ENCODE data around the gene FGD4.

Gene FGD4

DNA sequence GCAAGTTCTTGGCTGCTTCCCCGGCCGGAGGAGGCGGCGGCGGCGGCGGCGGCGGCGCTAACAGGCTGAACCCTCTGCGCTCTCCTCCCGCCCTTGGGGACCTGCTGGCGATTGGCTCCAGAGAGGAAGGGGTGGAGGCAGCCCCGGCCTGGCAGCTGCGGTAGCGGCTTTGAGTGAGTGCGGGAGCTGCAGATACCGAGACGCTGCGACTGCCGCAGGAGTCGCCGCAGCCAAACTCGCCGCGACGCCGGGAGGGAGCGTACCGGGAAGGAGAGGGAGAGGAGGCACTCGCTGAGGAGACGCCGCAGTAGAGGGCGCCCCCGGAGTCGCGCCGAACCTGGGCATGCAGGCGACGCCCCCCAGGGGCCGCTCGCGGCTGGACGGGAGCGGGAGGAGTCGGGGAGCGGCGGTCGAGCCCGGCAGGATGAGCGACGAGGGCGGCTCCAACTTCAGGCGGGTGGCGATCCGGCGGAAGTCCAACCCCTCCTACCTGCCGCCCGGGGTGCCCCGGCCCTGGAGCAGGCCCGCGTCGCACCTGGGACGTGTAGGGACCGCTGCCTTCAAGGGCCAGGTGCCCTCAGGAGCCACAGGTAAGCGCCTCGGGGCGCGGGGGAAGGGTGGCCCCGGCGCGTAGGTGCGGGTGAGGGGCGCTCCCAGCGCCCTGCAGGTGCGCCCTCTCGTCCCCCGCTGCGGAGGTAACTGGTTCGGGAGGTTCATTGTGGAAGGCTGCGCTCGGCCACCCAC lies at the start of gene FGD4:
Gene FGD4, plus strand, starts transcription at position 189 of the 744 bp plus-strand sequence.
- Histone ChIP-seq H3K4me1 (ENCODE audit: control insufficient read depth in 5 of 5, insufficient read depth in 5 of 5, low read length in 5 of 5) (peaks cover 4 to 28% (median 19%) of the 10 kb centered on the region in 5 donors), H3K9me3 (ENCODE audit: control insufficient read depth in 5 of 5, low read length in 5 of 5) (no peaks in the 10 kb centered on the region), H3K4me3 (ENCODE audit: low read depth in 1 of 5, low read length in 5 of 5) (peak within 1 kb of the TSS; percentile 75 to 92 (median 80)), H3K9ac (ENCODE audit: low read length in 5 of 5) (peak within 1 kb of the TSS; percentile 57 to 86 (median 71)), H3K27ac (ENCODE audit: low read depth, low read length) (peak within 1 kb of the TSS; percentile 57), H3K36me3 (ENCODE audit: control insufficient read depth in 5 of 5, insufficient read depth in 5 of 5, low read length in 5 of 5) (no peaks in the 10 kb centered on the region), H3K27me3 (ENCODE audit: control insufficient read depth in 5 of 5, insufficient read depth in 4 of 5, low read length in 5 of 5) (no peaks in the 10 kb centered on the region)

DNA sequence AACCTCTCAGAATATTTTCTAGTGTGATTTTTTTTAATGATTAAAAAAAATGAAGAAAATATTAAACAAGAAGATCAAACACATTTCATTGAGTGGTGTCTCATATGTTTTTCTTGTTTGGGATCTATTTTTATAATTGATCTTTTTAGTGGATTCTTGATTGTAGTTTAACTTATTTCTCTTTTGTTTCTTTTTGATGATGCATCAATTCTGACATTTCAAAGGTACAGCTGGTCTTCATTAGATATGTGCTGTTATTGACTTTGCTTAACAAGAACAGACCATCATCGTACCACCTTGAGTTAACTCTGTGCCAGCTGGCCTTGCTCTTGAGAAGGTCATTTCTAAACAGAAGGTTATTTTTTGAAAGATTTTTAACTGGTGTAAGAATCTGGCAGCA lies 45.8 kb upstream of the FGD4 start:
- no peak overlapping the region for H3K4me3 ChIP-seq (ENCODE audit: low read depth in 1 of 5, low read length in 5 of 5)
- no peaks in the 10 kb centered on the region for H3K36me3 ChIP-seq (ENCODE audit: control insufficient read depth in 5 of 5, insufficient read depth in 5 of 5, low read length in 5 of 5)
- no peak overlapping the region for H3K9ac ChIP-seq (ENCODE audit: low read length in 5 of 5)
- no peaks in the 10 kb centered on the region for H3K27me3 ChIP-seq (ENCODE audit: control insufficient read depth in 5 of 5, insufficient read depth in 4 of 5, low read length in 5 of 5)
- H3K4me1 ChIP-seq (ENCODE audit: control insufficient read depth in 5 of 5, insufficient read depth in 5 of 5, low read length in 5 of 5) = no peaks in the 10 kb centered on the region
- H3K27ac ChIP-seq (ENCODE audit: low read depth, low read length) = no peak overlapping the region
- H3K9me3 ChIP-seq (ENCODE audit: control insufficient read depth in 5 of 5, low read length in 5 of 5) = no peaks in the 10 kb centered on the region

DNA sequence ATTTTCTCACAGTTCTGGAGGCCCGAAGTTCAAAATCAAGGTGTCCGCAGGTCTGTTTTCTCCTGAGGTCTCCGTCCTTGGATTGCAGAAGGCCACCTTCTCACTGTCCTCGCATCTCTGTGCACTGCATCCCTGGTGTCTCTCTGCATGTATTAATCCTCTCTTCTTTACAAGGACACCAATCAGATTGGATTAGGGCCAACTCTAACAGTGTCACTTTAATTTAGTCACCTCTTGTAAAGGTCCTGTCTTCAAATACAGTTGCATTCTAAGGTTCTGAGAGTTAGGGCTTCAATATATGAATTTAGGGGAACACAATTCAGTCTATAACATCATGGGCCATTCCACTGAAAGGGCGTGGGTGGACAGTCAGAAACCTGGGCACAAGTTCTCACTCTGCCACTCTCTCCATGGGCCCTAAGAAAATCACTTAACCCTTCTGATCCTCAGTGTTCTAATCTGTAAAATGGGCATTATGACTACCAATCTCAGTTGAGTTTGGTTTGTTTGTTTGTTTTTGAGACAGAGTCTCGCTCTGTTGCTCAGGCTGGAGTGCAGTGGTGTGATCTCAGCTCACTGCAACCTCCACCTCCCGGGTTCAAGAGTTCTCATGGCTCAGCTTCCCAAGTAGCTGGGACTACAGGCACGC lies 41.6 kb upstream of the FGD4 start:
- Histone ChIP-seq H3K36me3 (ENCODE audit: control insufficient read depth in 5 of 5, insufficient read depth in 5 of 5, low read length in 5 of 5) (no peaks in the 10 kb centered on the region), H3K4me1 (ENCODE audit: control insufficient read depth in 5 of 5, insufficient read depth in 5 of 5, low read length in 5 of 5) (no peaks in the 10 kb centered on the region), H3K4me3 (ENCODE audit: low read depth in 1 of 5, low read length in 5 of 5) (no peak overlapping the region), H3K27me3 (ENCODE audit: control insufficient read depth in 5 of 5, insufficient read depth in 4 of 5, low read length in 5 of 5) (no peaks in the 10 kb centered on the region), H3K27ac (ENCODE audit: low read depth, low read length) (no peak overlapping the region), H3K9me3 (ENCODE audit: control insufficient read depth in 5 of 5, low read length in 5 of 5) (no peaks in the 10 kb centered on the region), H3K9ac (ENCODE audit: low read length in 5 of 5) (no peak overlapping the region)

DNA sequence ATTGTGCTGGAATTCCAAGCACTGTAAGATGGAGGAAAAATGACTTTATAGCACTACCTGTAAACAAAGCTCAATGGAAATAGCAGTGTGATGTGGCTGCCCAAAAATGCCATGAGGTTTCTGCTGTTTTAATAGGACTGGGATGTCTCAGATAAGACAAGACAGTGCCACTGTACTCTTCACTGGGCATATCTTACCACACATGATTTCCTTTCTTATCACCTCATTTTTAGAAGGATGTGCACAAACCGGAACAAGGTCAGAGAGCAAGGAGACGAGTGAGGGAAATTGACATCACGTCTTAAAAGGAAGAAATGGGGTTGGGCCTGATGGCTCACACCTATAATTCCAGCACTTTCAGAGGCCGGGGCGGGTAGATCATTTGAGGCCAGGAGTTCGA lies 38.4 kb upstream of the FGD4 start:
- no peaks in the 10 kb centered on the region for H3K36me3 ChIP-seq (ENCODE audit: control insufficient read depth in 5 of 5, insufficient read depth in 5 of 5, low read length in 5 of 5)
- H3K27me3 ChIP-seq (ENCODE audit: control insufficient read depth in 5 of 5, insufficient read depth in 4 of 5, low read length in 5 of 5) = no peaks in the 10 kb centered on the region
- H3K27ac ChIP-seq (ENCODE audit: low read depth, low read length) = no peak overlapping the region
- H3K9me3 ChIP-seq (ENCODE audit: control insufficient read depth in 5 of 5, low read length in 5 of 5) = no peaks in the 10 kb centered on the region
- no peaks in the 10 kb centered on the region for H3K4me1 ChIP-seq (ENCODE audit: control insufficient read depth in 5 of 5, insufficient read depth in 5 of 5, low read length in 5 of 5)
- H3K9ac ChIP-seq (ENCODE audit: low read length in 5 of 5) = no peak overlapping the region
- H3K4me3 ChIP-seq (ENCODE audit: low read depth in 1 of 5, low read length in 5 of 5) = no peak overlapping the region

DNA sequence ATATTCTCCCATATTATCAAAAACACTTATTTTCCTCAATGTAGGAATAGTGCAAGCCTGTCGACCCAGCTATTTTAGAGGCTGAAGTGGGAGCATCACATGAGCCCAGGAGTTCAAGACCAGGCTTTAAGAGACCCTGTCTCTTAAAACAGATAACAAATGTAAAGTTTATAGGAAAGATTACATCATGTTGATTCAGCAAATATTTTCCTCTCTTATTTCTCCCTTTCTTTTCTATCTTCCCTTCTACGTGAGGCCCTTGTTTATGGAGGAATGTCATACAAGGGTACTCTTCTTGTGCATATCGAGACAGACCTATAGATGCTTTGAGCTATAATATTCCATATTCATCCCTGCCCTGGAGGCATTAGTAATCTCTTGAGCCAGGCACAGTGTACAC lies 36.5 kb upstream of the FGD4 start:
- Histone ChIP-seq H3K27me3 (ENCODE audit: control insufficient read depth in 5 of 5, insufficient read depth in 4 of 5, low read length in 5 of 5) (no peaks in the 10 kb centered on the region), H3K4me1 (ENCODE audit: control insufficient read depth in 5 of 5, insufficient read depth in 5 of 5, low read length in 5 of 5) (no peaks in the 10 kb centered on the region), H3K9ac (ENCODE audit: low read length in 5 of 5) (no peak overlapping the region), H3K27ac (ENCODE audit: low read depth, low read length) (no peak overlapping the region), H3K36me3 (ENCODE audit: control insufficient read depth in 5 of 5, insufficient read depth in 5 of 5, low read length in 5 of 5) (no peaks in the 10 kb centered on the region), H3K9me3 (ENCODE audit: control insufficient read depth in 5 of 5, low read length in 5 of 5) (no peaks in the 10 kb centered on the region), H3K4me3 (ENCODE audit: low read depth in 1 of 5, low read length in 5 of 5) (no peak overlapping the region)

DNA sequence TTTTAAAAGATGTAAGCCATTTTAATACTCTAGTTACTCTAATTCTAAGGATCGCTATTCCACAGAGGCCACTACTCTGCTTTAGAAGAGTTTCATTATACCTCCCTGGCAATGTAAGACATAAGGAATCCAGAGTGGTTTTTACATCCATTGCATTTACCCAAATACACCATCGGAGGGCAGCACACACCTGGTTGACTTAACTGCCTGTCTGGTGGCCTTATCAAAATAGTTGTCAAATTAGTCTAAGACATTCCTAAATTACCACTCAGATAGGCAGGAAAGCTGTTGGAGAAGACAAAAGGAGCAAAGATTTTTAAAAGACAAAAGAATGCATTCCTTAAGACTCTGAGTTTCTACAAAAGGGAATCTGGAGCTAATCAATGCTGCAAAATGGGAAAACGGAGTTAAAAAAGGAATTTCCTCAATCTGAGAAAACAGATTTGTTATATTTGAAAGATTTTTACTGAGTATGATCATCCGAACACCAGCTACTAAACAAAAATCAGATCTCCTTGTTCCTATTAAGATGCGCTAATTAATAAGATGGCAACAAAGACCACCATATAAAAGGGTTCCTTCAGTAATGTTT lies 33.8 kb upstream of the FGD4 start:
- Histone ChIP-seq H3K27ac (ENCODE audit: low read depth, low read length) (no peak overlapping the region), H3K36me3 (ENCODE audit: control insufficient read depth in 5 of 5, insufficient read depth in 5 of 5, low read length in 5 of 5) (no peaks in the 10 kb centered on the region), H3K27me3 (ENCODE audit: control insufficient read depth in 5 of 5, insufficient read depth in 4 of 5, low read length in 5 of 5) (no peaks in the 10 kb centered on the region), H3K4me3 (ENCODE audit: low read depth in 1 of 5, low read length in 5 of 5) (no peak overlapping the region), H3K4me1 (ENCODE audit: control insufficient read depth in 5 of 5, insufficient read depth in 5 of 5, low read length in 5 of 5) (no peaks in the 10 kb centered on the region), H3K9me3 (ENCODE audit: control insufficient read depth in 5 of 5, low read length in 5 of 5) (no peaks in the 10 kb centered on the region), H3K9ac (ENCODE audit: low read length in 5 of 5) (no peak overlapping the region)

DNA sequence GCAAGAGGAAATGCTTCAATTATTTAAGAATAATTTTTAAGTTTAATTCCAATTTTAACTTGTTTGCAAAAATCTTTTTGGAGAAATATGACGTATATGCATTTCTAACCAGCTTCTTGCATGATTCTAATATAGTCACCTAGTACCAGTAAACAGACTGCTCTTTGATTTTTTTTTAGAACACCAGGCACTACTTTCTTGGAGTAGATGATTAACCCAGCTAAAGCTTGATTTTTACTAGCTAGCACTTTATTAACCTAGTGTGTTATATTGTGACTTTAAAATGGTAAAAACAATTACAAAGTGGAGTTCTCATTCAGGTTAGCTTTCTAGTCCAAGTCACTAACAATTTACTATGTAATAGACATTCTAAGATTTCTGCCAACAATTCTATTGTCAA lies 32.6 kb upstream of the FGD4 start:
- Histone ChIP-seq H3K27ac (ENCODE audit: low read depth, low read length) (no peak overlapping the region), H3K36me3 (ENCODE audit: control insufficient read depth in 5 of 5, insufficient read depth in 5 of 5, low read length in 5 of 5) (no peaks in the 10 kb centered on the region), H3K9me3 (ENCODE audit: control insufficient read depth in 5 of 5, low read length in 5 of 5) (no peaks in the 10 kb centered on the region), H3K4me1 (ENCODE audit: control insufficient read depth in 5 of 5, insufficient read depth in 5 of 5, low read length in 5 of 5) (no peaks in the 10 kb centered on the region), H3K4me3 (ENCODE audit: low read depth in 1 of 5, low read length in 5 of 5) (no peak overlapping the region), H3K27me3 (ENCODE audit: control insufficient read depth in 5 of 5, insufficient read depth in 4 of 5, low read length in 5 of 5) (no peaks in the 10 kb centered on the region), H3K9ac (ENCODE audit: low read length in 5 of 5) (no peak overlapping the region)

DNA sequence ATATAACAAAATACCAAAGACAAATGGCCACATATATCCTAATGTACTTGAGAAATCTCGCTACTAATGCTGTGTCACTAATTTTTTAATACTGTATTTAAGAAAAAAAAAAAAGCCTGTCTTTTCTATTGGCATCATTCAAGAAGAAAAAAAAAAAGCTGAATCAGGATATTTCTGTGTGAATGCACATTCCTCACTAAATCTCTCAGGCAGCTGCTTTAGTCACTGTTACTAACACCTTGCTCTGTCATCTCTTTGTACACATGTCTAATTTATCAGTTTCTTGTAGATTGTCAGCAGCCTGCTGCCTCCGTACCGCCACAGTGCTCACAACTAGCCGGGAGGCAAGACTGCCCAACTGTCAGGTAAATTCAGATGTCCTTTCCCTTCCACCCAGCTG lies 32.0 kb upstream of the FGD4 start:
- Histone ChIP-seq H3K36me3 (ENCODE audit: control insufficient read depth in 5 of 5, insufficient read depth in 5 of 5, low read length in 5 of 5) (no peaks in the 10 kb centered on the region), H3K27ac (ENCODE audit: low read depth, low read length) (no peak overlapping the region), H3K9me3 (ENCODE audit: control insufficient read depth in 5 of 5, low read length in 5 of 5) (no peaks in the 10 kb centered on the region), H3K4me1 (ENCODE audit: control insufficient read depth in 5 of 5, insufficient read depth in 5 of 5, low read length in 5 of 5) (no peaks in the 10 kb centered on the region), H3K9ac (ENCODE audit: low read length in 5 of 5) (no peak overlapping the region), H3K27me3 (ENCODE audit: control insufficient read depth in 5 of 5, insufficient read depth in 4 of 5, low read length in 5 of 5) (no peaks in the 10 kb centered on the region), H3K4me3 (ENCODE audit: low read depth in 1 of 5, low read length in 5 of 5) (no peak overlapping the region)

DNA sequence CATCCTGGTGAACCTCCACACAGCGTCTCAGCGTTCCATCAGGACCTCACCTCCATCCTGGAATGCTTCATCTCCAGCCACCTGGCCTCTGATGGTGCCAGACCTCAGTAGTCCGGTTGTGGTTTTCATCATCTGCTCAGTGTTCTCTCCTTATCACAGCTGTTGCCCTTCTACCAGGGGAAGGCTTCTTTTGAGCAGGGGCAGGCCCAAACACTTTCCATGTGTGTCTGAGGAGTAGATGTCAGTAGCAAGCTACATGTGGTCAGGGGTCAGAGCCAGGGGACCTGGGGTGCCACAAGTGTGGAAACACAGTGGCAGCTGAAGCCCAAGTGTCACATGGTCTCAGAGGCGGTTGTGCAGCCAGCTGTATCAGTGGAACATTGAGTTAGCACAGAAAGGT lies 30.2 kb upstream of the FGD4 start:
- H3K36me3 ChIP-seq (ENCODE audit: control insufficient read depth in 5 of 5, insufficient read depth in 5 of 5, low read length in 5 of 5) = no peaks in the 10 kb centered on the region
- H3K27me3 ChIP-seq (ENCODE audit: control insufficient read depth in 5 of 5, insufficient read depth in 4 of 5, low read length in 5 of 5) = no peaks in the 10 kb centered on the region
- H3K27ac ChIP-seq (ENCODE audit: low read depth, low read length) = no peak overlapping the region
- H3K9ac ChIP-seq (ENCODE audit: low read length in 5 of 5) = no peak overlapping the region
- no peaks in the 10 kb centered on the region for H3K4me1 ChIP-seq (ENCODE audit: control insufficient read depth in 5 of 5, insufficient read depth in 5 of 5, low read length in 5 of 5)
- no peak overlapping the region for H3K4me3 ChIP-seq (ENCODE audit: low read depth in 1 of 5, low read length in 5 of 5)
- H3K9me3 ChIP-seq (ENCODE audit: control insufficient read depth in 5 of 5, low read length in 5 of 5) = no peaks in the 10 kb centered on the region

DNA sequence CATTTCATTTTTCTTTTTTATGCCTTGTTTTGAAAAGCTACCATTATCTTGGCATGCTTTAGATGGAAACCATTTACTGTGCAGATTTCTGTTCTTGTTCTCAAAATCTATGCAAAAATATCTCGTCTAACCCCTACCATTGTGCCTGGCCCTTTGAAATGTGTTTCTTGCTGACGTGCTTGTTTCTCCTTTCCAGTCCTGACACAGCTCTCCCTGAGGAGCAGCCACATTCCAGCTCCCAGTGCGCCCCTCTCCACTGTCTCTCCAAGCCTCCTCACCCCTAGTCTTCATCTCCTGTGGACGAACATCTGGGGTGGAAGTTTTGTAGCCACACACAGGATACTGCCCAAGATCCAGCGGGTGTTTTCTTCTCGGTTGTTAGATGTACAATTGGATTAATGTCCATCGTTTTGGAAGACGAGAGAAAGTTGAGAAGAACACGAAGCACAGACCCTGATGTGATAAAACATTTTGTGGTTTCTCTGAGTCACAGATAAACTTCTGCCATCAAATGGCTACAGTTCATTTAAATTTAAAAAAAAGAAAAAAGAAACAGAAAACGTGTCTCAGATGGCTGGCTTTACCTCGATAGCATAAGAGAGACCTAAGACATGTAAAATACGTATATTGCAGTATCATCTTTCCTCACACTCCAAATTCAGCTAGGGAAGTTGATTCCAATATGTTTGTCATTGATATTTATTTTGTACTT lies 21.9 kb upstream of the FGD4 start:
- Histone ChIP-seq H3K27me3 (ENCODE audit: control insufficient read depth in 5 of 5, insufficient read depth in 4 of 5, low read length in 5 of 5) (no peaks in the 10 kb centered on the region), H3K27ac (ENCODE audit: low read depth, low read length) (no peak overlapping the region), H3K36me3 (ENCODE audit: control insufficient read depth in 5 of 5, insufficient read depth in 5 of 5, low read length in 5 of 5) (no peaks in the 10 kb centered on the region), H3K9ac (ENCODE audit: low read length in 5 of 5) (no peak overlapping the region), H3K9me3 (ENCODE audit: control insufficient read depth in 5 of 5, low read length in 5 of 5) (no peaks in the 10 kb centered on the region), H3K4me3 (ENCODE audit: low read depth in 1 of 5, low read length in 5 of 5) (no peak overlapping the region), H3K4me1 (ENCODE audit: control insufficient read depth in 5 of 5, insufficient read depth in 5 of 5, low read length in 5 of 5) (no peaks in the 10 kb centered on the region)

Measured in subcutaneous abdominal adipose tissue (tissue), 5 donors.